PC-3 (cell line): ENCODE results near the gene PDGFB. TPM values are rescaled to one million over a fixed set of nuclear protein-coding genes. Genes with fewer than 3 reads are reported as not detected.

ENCODE experiments used
- ATAC-seq: fragments of 200-7000 bp; cut with Tn5 transposase; 2 replicates; pipeline ENCODE4 v1.9.1; 2020; ENCODE audit warnings: mild to moderate bottlenecking, moderate library complexity
- BruUV-seq: library from RNA; stranded (reverse); fragments of 400-500 nt; replicated peaks from 2 replicates; lab custom pipeline; 2021; lab: Mats Ljungman, UMichigan
- CTCF ChIA-PET: fragments of 300-600 bp; sonication (Branson Sonifier 250); formaldehyde crosslinking; loops from one replicate; lab custom pipeline; 2022; ENCODE audit warnings: antibody characterized with exemption; lab: Charles Lee
- POLR2A ChIA-PET: fragments of 300-600 bp; sonication (Branson Sonifier 250); formaldehyde crosslinking; loops from one replicate; lab custom pipeline; 2022; ENCODE audit warnings: antibody characterized with exemption; ENCODE audit not compliant: unreplicated experiment; lab: Charles Lee
- DNase-seq: peaks from one replicate; pipeline ENCODE4 v3.0.0-alpha.2; 2015
- H2AFZ ChIP-seq: fragments of 300-600 bp; sonication (generic); 2 replicates; pipeline ENCODE4 v1.6.0; 2016; ENCODE audit warnings: antibody characterized with exemption, low read length
- H3F3A ChIP-seq: fragments of 300-600 bp; sonication (generic); one replicate; pipeline ENCODE4 v1.6.0; 2017; ENCODE audit warnings: antibody characterized with exemption, low read length, control low read depth, mild to moderate bottlenecking; ENCODE audit not compliant: unreplicated experiment
- H3K27ac ChIP-seq: fragments of 300-600 bp; sonication (generic); 2 replicates; pipeline ENCODE4 v1.5.1; 2016; ENCODE audit warnings: mild to moderate bottlenecking, low read length
- H3K27me3 ChIP-seq: fragments of 300-600 bp; sonication (generic); 2 replicates; pipeline ENCODE4 v1.6.1; 2016; ENCODE audit warnings: low read length, mixed read lengths
- H3K36me3 ChIP-seq: fragments of 300-600 bp; sonication (generic); 2 replicates; pipeline ENCODE4 v1.6.1; 2016; ENCODE audit warnings: low read depth, mixed run types, low read length, mixed read lengths
- H3K4me1 ChIP-seq: fragments of 300-600 bp; sonication (generic); 2 replicates; pipeline ENCODE4 v1.5.1; 2016; ENCODE audit warnings: low read length; ENCODE audit not compliant: insufficient read depth
- H3K4me2 ChIP-seq: fragments of 300-600 bp; sonication (generic); 2 replicates; pipeline ENCODE4 v1.6.0; 2016; ENCODE audit warnings: low read length
- H3K4me3 ChIP-seq: fragments of 300-600 bp; sonication (generic); 2 replicates; pipeline ENCODE4 v1.5.1; 2016; ENCODE audit warnings: mild to moderate bottlenecking, low read length, mixed read lengths
- H3K79me2 ChIP-seq: fragments of 300-600 bp; sonication (generic); 2 replicates; pipeline ENCODE4 v1.6.1; 2017; ENCODE audit warnings: low read length, mixed read lengths
- H3K9ac ChIP-seq: fragments of 300-600 bp; sonication (generic); 2 replicates; pipeline ENCODE4 v1.6.0; 2016; ENCODE audit warnings: mild to moderate bottlenecking, low read length
- H3K9me2 ChIP-seq: fragments of 300-600 bp; sonication (generic); replicated peaks from 2 replicates; pipeline ENCODE4 v1.6.1; 2016; ENCODE audit warnings: mixed run types, low read length, mixed read lengths
- H3K9me3 ChIP-seq: fragments of 300-600 bp; sonication (generic); 2 replicates; pipeline ENCODE4 v1.6.1; 2016; ENCODE audit warnings: low read length, mixed read lengths
- H4K20me1 ChIP-seq: fragments of 300-600 bp; sonication (generic); 2 replicates; pipeline ENCODE4 v1.6.1; 2016; ENCODE audit warnings: low read length, mixed read lengths
- EZH2 ChIP-seq: fragments of 300-600 bp; sonication (generic); IDR thresholded peaks from one replicate; pipeline ENCODE4 v1.6.1; 2017; ENCODE audit warnings: antibody characterized with exemption, mild to moderate bottlenecking, low read length; ENCODE audit not compliant: unreplicated experiment
- EZH2phosphoT487 ChIP-seq: fragments of 300-600 bp; sonication (generic); IDR thresholded peaks from 2 replicates; pipeline ENCODE4 v1.6.1; 2018; ENCODE audit warnings: mild to moderate bottlenecking, antibody characterized with exemption, low read length, borderline replicate concordance
- intact Hi-C: fragments of 100-400 bp; cut with micrococcal nuclease; formaldehyde crosslinking; loops from 2 replicates; pipeline ENCODE4 v1.9.0; 2023
- total RNA-seq: library from RNA; depleted of rRNA; stranded (reverse); fragments of >200 nt; gene quantifications from 2 replicates; pipeline ENCODE4 v1.2.3, GENCODE V29; 2014
- TF ChIP-seq, protein P1 (sequence below): fragments of 300-600 bp; sonication (generic); conservative IDR thresholded peaks from 2 replicates; pipeline ENCODE4 v1.5.1; 2017; ENCODE audit warnings: antibody characterized with exemption, low read depth, mild to moderate bottlenecking, low read length

Gene PDGFB
- total RNA-seq, 1 experiment from 2014 or later, result 33.1 TPM

- no TSS peak for BruUV-seq
- Histone ChIP-seq H3K27ac (peak overlapping the region; percentile 75), H3K27me3 (no peaks in the 10 kb centered on the region), H4K20me1 (no peaks in the 10 kb centered on the region), H3K9ac (0 out of 2 replicates have a peak overlapping the region, but pooled peaks have one; percentile 12), H3K36me3 (no peaks in the 10 kb centered on the region), H3F3A (peaks cover 4% of the 10 kb centered on the region), H3K4me1 (peaks cover 56% of the 10 kb centered on the region), H3K9me2 (no peaks in the 10 kb centered on the region), H3K4me3 (no peak overlapping the region), H3K4me2 (peak overlapping the region; percentile 57; the same call in 1 of the 2 replicates), H3K79me2 (no peaks in the 10 kb centered on the region), H2AFZ (no peak overlapping the region), H3K9me3 (no peaks in the 10 kb centered on the region)
- ChIA-PET CTCF (no interaction called here), POLR2A (interaction anchor here (0.6 kb wide), 1 partner anchor 26 kb away, joined by 7 read pairs; no protein-coding TSS in a partner anchor)
- intact Hi-C loops, result no loop called here
- no peak; the same call in 1 of the 2 replicates for ATAC-seq
- DNase-seq, result no peak
- TF ChIP-seq EZH2phosphoT487, result no peak
- no peak for TF ChIP-seq EZH2
- TF ChIP-seq, protein P1, sequence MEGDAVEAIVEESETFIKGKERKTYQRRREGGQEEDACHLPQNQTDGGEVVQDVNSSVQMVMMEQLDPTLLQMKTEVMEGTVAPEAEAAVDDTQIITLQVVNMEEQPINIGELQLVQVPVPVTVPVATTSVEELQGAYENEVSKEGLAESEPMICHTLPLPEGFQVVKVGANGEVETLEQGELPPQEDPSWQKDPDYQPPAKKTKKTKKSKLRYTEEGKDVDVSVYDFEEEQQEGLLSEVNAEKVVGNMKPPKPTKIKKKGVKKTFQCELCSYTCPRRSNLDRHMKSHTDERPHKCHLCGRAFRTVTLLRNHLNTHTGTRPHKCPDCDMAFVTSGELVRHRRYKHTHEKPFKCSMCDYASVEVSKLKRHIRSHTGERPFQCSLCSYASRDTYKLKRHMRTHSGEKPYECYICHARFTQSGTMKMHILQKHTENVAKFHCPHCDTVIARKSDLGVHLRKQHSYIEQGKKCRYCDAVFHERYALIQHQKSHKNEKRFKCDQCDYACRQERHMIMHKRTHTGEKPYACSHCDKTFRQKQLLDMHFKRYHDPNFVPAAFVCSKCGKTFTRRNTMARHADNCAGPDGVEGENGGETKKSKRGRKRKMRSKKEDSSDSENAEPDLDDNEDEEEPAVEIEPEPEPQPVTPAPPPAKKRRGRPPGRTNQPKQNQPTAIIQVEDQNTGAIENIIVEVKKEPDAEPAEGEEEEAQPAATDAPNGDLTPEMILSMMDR, result no peak
These were observed 67.4 kb downstream of the PDGFB start for GRCh38 chr22:39177456-39177775.

GRCh38 chr22:39176714-39177455 is 67.9 kb downstream of the PDGFB start:
- Histone ChIP-seq H3K4me3 (no peak overlapping the region), H3K9ac (no peak overlapping the region), H3K36me3 (no peaks in the 10 kb centered on the region), H3K4me2 (no peak overlapping the region), H3K9me2 (no peaks in the 10 kb centered on the region), H3K4me1 (peaks cover 56% of the 10 kb centered on the region), H3K27me3 (no peaks in the 10 kb centered on the region), H3F3A (peaks cover 4% of the 10 kb centered on the region), H2AFZ (no peak overlapping the region), H4K20me1 (no peaks in the 10 kb centered on the region), H3K79me2 (no peaks in the 10 kb centered on the region), H3K9me3 (no peaks in the 10 kb centered on the region), H3K27ac (peak overlapping the region; percentile 75)
- ChIA-PET POLR2A (interaction anchor here (0.6 kb wide), 2 partner anchors 26 to 29 kb away, joined by 7 to 8 read pairs; no protein-coding TSS in a partner anchor), CTCF (no interaction called here)
- TF ChIP-seq EZH2phosphoT487 (no peak), EZH2 (no peak)
- TF ChIP-seq, protein P1, result no peak
- no peak for ATAC-seq
- DNase-seq, result no peak
- BruUV-seq, result no TSS peak
- intact Hi-C loops, result no loop called here

- Histone ChIP-seq H3K27me3 (no peaks in the 10 kb centered on the region), H4K20me1 (no peaks in the 10 kb centered on the region), H3F3A (peaks cover 4% of the 10 kb centered on the region), H3K9me3 (no peaks in the 10 kb centered on the region), H3K4me3 (no peak overlapping the region), H3K4me1 (peaks cover 59% of the 10 kb centered on the region), H2AFZ (no peak overlapping the region), H3K79me2 (no peaks in the 10 kb centered on the region), H3K36me3 (no peaks in the 10 kb centered on the region), H3K27ac (peak overlapping the region; percentile 77; the same call in 1 of the 2 replicates), H3K9me2 (no peaks in the 10 kb centered on the region), H3K9ac (no peak overlapping the region), H3K4me2 (peak overlapping the region; percentile 59; the same call in 1 of the 2 replicates)
- POLR2A ChIA-PET, result interaction anchor here (0.6 kb wide), 1 partner anchor 30 kb away, joined by 8 read pairs; no protein-coding TSS in a partner anchor
- peak; percentile 57 for ATAC-seq
- CTCF ChIA-PET, result interaction anchor here (1.0 kb wide), 1 partner anchor 135 kb away, joined by 4 read pairs; no protein-coding TSS in a partner anchor
- BruUV-seq, result no TSS peak
- DNase-seq, result peak; percentile 78
- no peak for TF ChIP-seq EZH2
- intact Hi-C loops, result no loop called here
These were observed 68.6 kb downstream of the PDGFB start for GRCh38 chr22:39176143-39176713.
